ENCODE results near the gene METTL27.
"Not testable (repeated sequence)": the region's sequence is repeated elsewhere in the genome, so short reads cannot be mapped to it uniquely, and the experiment has no call there.

- not testable (repeated sequence) for TF ChIP-seq CTCF (IDR thresholded peaks at IDR 0.05 in 4 of 5, conservative IDR thresholded peaks at IDR 0.05 in 1 of 5); POLR2A (IDR thresholded peaks at IDR 0.05)
These were observed 20.6 kb downstream of the METTL27 start for GRCh38 chr7:73821597-73822285.
